K562 (cell line): ENCODE data around the gene BMI1. TPM values are rescaled to one million over a fixed set of nuclear protein-coding genes. Genes with fewer than 3 reads are reported as not detected.
A peak's percentile ranks its signal among the peaks of the same experiment; 100 is the strongest.

Experiments
- ARID3B ChIP-seq: fragments of 250-450 bp; sonication (Bioruptor Pico); IDR thresholded peaks from 2 replicates; pipeline ENCODE4 v1.4.0; 2020; ENCODE audit warnings: borderline replicate concordance
- CREB3 ChIP-seq: fragments of 450-650 bp; conservative IDR thresholded peaks from 2 replicates; pipeline ENCODE4 v1.6.1; 2016; ENCODE audit warnings: missing genetic modification characterization, low read depth, mild to moderate bottlenecking, missing compliant biosample characterization, moderate library complexity
- CTCFL ChIP-seq: IDR thresholded peaks from 2 replicates; pipeline ENCODE4 v1.6.1; 2011; ENCODE audit warnings: borderline replicate concordance, low read depth, mild to moderate bottlenecking, moderate library complexity, low read length; ENCODE audit not compliant: insufficient read depth, poor library complexity, severe bottlenecking
- EGR1 ChIP-seq: fragments of 450-650 bp; conservative IDR thresholded peaks from 2 replicates; pipeline ENCODE4 v1.6.1; 2017; ENCODE audit warnings: mild to moderate bottlenecking
- ETV6 ChIP-seq, 3 experiments: fragments of 150-350 bp in 1 of 3; sonication (generic) in 1 of 3; formaldehyde crosslinking in 1 of 3; IDR thresholded peaks; 2 replicates each; pipeline versions ENCODE4 v1.6.1 to v1.8.0; 2014 to 2022; ENCODE audit warnings: borderline replicate concordance in 2 of 3, low read depth in 2 of 3, antibody characterized with exemption in 1 of 3, low read length in 1 of 3, mild to moderate bottlenecking in 1 of 3, missing genetic modification reagents in 1 of 3
- FOXA3 ChIP-seq, 2 experiments: fragments of 450-650 bp in 1 of 2; sonication (generic) in 1 of 2; formaldehyde crosslinking; IDR thresholded peaks in 1 of 2; conservative IDR thresholded peaks in 1 of 2; 2 replicates each; pipeline versions ENCODE4 v1.4.0 to v1.8.0; 2020 to 2022; ENCODE audit warnings: mild to moderate bottlenecking in 2 of 2, missing genetic modification reagents in 1 of 2
- KDM4B ChIP-seq, 2 experiments: fragments of 450-650 bp in 1 of 2; sonication (generic) in 1 of 2; IDR thresholded peaks; 2 replicates each; pipeline ENCODE4 v1.6.1; 2016 to 2017; ENCODE audit warnings: borderline replicate concordance in 2 of 2, antibody characterized with exemption in 1 of 2, low read depth in 1 of 2, mild to moderate bottlenecking in 1 of 2
- KLF6 ChIP-seq: fragments of 250-450 bp; sonication (Bioruptor Pico); IDR thresholded peaks from 2 replicates; pipeline ENCODE4 v1.4.0; 2020; ENCODE audit warnings: mild to moderate bottlenecking, moderate library complexity, borderline replicate concordance
- MCM5 ChIP-seq: fragments of 450-650 bp; IDR thresholded peaks from 2 replicates; pipeline ENCODE4 v1.6.1; 2016; ENCODE audit warnings: low read depth
- MYC ChIP-seq, 2 experiments: fragments of 250-450 bp in 1 of 2; sonication (Bioruptor Pico) in 1 of 2; IDR thresholded peaks; 2 replicates each; pipeline versions ENCODE4 v1.5.1 to v1.6.1; 2012 to 2021; ENCODE audit warnings: low read depth in 2 of 2, borderline replicate concordance in 1 of 2, improper control_type of control experiment in 1 of 2, low read length in 1 of 2, mild to moderate bottlenecking in 1 of 2, moderate library complexity in 1 of 2
- NCOA6 ChIP-seq: fragments of 450-650 bp; IDR thresholded peaks from 2 replicates; pipeline ENCODE4 v1.6.1; 2017; ENCODE audit warnings: mild to moderate bottlenecking
- STAG1 ChIP-seq: sonication (generic); formaldehyde crosslinking; IDR thresholded peaks from 2 replicates; pipeline ENCODE4 v1.5.0; 2020; ENCODE audit warnings: missing genetic modification reagents, borderline replicate concordance
- TGIF2 ChIP-seq: sonication (generic); formaldehyde crosslinking; IDR thresholded peaks from 2 replicates; pipeline ENCODE4 v1.8.1; 2022; ENCODE audit warnings: mild to moderate bottlenecking, missing genetic modification reagents, moderate library complexity
- YY1 ChIP-seq, 3 experiments: IDR thresholded peaks; 2 replicates each; pipeline ENCODE4 v1.6.1; 2011; ENCODE audit warnings: low read length in 2 of 3, mild to moderate bottlenecking in 2 of 3, moderate library complexity in 2 of 3, borderline replicate concordance in 1 of 3, control low read depth in 1 of 3, low read depth in 1 of 3; ENCODE audit not compliant: insufficient read depth in 3 of 3, insufficient replicate concordance in 2 of 3, control insufficient read depth in 1 of 3, insufficient read length in 1 of 3; ENCODE audit errors: extremely low read depth in 1 of 3
- ZEB2 ChIP-seq: fragments of 450-650 bp; IDR thresholded peaks from 2 replicates; pipeline ENCODE4 v1.6.1; 2016
- ZFP30 ChIP-seq: fragments of 250-450 bp; sonication (Bioruptor Pico); IDR thresholded peaks from 2 replicates; pipeline ENCODE4 v1.8.0; 2022; ENCODE audit warnings: moderate library complexity, mild to moderate bottlenecking, inconsistent platforms, borderline replicate concordance
- ZNF121 ChIP-seq: sonication (generic); formaldehyde crosslinking; conservative IDR thresholded peaks from 2 replicates; pipeline ENCODE4 v1.8.0; 2022; ENCODE audit warnings: missing genetic modification reagents
- polyA plus RNA-seq, 8 experiments: library from polyadenylated mRNA; depleted of rRNA in 4 of 8; stranded (reverse) in 5 of 8; unstranded in 3 of 8; fragments of >200 nt; fragmentation: Nextera tagmentation in 2 of 8; fragmentation: Illumina TruSeq in 1 of 8; extraction: Ambion mirVana in 2 of 8; extraction: Trizol in 1 of 8; gene quantifications; 2 replicates each; pipeline versions ENCODE4 v1.2.1 to v1.2.3, GENCODE V29; 2011 to 2014; ENCODE audit warnings: inconsistent platforms in 1 of 8, missing spikeins in 1 of 8
- total RNA-seq, 7 experiments: library from RNA; depleted of rRNA in 6 of 7; stranded (reverse); fragments of >200 nt in 6 of 7; fragmentation: Illumina TruSeq in 2 of 7; extraction: Trizol in 2 of 7; gene quantifications; 2 replicates each; pipeline versions ENCODE4 v1.2.1 to v1.2.3, GENCODE V29; 2011 to 2021; ENCODE audit warnings: low replicate concordance in 1 of 7
- TF ChIP-seq, protein P1 (sequence below): sonication (generic); formaldehyde crosslinking; IDR thresholded peaks from 2 replicates; pipeline ENCODE4 v1.8.0; 2022; ENCODE audit warnings: mild to moderate bottlenecking, missing genetic modification reagents

The BMI1 gene
- total and polyA plus RNA-seq, 9 of the 15 experiments (the other 6 are each of a cell fraction or from before 2014, with no cell fraction given) = 21.4 to 103 (median 70.8) TPM

DNA sequence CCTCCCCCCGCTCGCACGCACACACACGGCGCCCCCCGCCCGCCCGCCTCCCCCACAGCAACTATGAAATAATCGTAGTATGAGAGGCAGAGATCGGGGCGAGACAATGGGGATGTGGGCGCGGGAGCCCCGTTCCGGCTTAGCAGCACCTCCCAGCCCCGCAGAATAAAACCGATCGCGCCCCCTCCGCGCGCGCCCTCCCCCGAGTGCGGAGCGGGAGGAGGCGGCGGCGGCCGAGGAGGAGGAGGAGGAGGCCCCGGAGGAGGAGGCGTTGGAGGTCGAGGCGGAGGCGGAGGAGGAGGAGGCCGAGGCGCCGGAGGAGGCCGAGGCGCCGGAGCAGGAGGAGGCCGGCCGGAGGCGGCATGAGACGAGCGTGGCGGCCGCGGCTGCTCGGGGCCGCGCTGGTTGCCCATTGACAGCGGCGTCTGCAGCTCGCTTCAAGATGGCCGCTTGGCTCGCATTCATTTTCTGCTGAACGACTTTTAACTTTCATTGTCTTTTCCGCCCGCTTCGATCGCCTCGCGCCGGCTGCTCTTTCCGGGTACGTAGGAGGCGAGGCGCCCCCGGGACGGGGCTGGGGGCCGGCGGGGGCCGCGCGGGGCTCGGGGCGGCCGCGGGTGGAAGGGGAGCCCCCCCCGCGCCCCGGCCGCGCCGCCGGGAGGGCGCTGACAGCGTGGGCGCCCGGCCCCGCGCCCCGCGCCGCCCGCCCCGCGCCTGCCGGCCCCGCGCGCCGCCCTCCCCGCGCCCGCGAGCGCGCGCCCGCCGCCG is 441 bp downstream of the BMI1 start (continued):
- TF ChIP-seq, protein P1, sequence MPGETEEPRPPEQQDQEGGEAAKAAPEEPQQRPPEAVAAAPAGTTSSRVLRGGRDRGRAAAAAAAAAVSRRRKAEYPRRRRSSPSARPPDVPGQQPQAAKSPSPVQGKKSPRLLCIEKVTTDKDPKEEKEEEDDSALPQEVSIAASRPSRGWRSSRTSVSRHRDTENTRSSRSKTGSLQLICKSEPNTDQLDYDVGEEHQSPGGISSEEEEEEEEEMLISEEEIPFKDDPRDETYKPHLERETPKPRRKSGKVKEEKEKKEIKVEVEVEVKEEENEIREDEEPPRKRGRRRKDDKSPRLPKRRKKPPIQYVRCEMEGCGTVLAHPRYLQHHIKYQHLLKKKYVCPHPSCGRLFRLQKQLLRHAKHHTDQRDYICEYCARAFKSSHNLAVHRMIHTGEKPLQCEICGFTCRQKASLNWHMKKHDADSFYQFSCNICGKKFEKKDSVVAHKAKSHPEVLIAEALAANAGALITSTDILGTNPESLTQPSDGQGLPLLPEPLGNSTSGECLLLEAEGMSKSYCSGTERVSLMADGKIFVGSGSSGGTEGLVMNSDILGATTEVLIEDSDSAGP (CRISPR knock-in tag) = no peak
- peak; percentile 99 for TF ChIP-seq EGR1
- no peak for TF ChIP-seq ZNF121 (CRISPR knock-in tag)
- TF ChIP-seq MYC (IDR thresholded peaks at IDR 0.05; ENCODE audit: low read depth, low read length) = 0 out of 2 replicates have a peak, but pooled peaks have one; percentile 24
- no peak for TF ChIP-seq MYC (CRISPR knock-in tag; IDR thresholded peaks at IDR 0.05; ENCODE audit: borderline replicate concordance, low read depth)
- no peak for TF ChIP-seq MCM5
- no peak for TF ChIP-seq KLF6 (CRISPR knock-in tag)
- TF ChIP-seq ARID3B (CRISPR knock-in tag) = peak; percentile 15; the same call in 1 of the 2 replicates
- no peak for TF ChIP-seq ZFP30 (CRISPR knock-in tag)
- TF ChIP-seq CTCFL = peak; percentile 10
- TF ChIP-seq FOXA3 (CRISPR knock-in tag; conservative IDR thresholded peaks at IDR 0.05 in 1 of 2, IDR thresholded peaks at IDR 0.05 in 1 of 2) = no peak
- no peak; a peak in 1 of 4 replicates for TF ChIP-seq KDM4B (IDR thresholded peaks at IDR 0.05; ENCODE audit: borderline replicate concordance in 2 of 2, low read depth in 1 of 2)
- TF ChIP-seq ZEB2 = no peak
- TF ChIP-seq STAG1 = no peak
- TF ChIP-seq TGIF2 (CRISPR knock-in tag) = no peak
- no peak for TF ChIP-seq ETV6 (IDR thresholded peaks at IDR 0.05; ENCODE audit: borderline replicate concordance in 1 of 2, low read depth in 2 of 2, low read length in 1 of 2)
- TF ChIP-seq ETV6 (CRISPR knock-in tag; IDR thresholded peaks at IDR 0.05; ENCODE audit: borderline replicate concordance) = no peak
- peak; percentile 74 to 94 (median 87) for TF ChIP-seq YY1 (IDR thresholded peaks at IDR 0.05; ENCODE audit: borderline replicate concordance in 1 of 3, control insufficient read depth in 1 of 3, extremely low read depth in 1 of 3, insufficient read depth in 3 of 3, insufficient read length in 1 of 3, insufficient replicate concordance in 2 of 3, low read depth in 1 of 3, low read length in 2 of 3)
- TF ChIP-seq CREB3 (tag) = no peak
- TF ChIP-seq NCOA6 = no peak
